K562 (cell line): ENCODE results near the gene OR4S1. TPM values are rescaled to one million over a fixed set of nuclear protein-coding genes. Genes with fewer than 3 reads are reported as not detected.

Experiments
- CEBPZ ChIP-seq: fragments of 150-350 bp; IDR thresholded peaks from 2 replicates; pipeline ENCODE4 v1.6.1; 2014; ENCODE audit warnings: low read depth, mild to moderate bottlenecking, low read length, borderline replicate concordance
- COPS2 ChIP-seq: fragments of 450-650 bp; conservative IDR thresholded peaks from 2 replicates; pipeline ENCODE4 v1.6.1; 2016; ENCODE audit warnings: mild to moderate bottlenecking, moderate library complexity
- EHMT2 ChIP-seq: fragments of 450-650 bp; IDR thresholded peaks from 2 replicates; pipeline ENCODE4 v1.6.1; 2018; ENCODE audit warnings: antibody characterized with exemption
- RBM22 ChIP-seq: fragments of 200-400 bp; formaldehyde crosslinking; IDR thresholded peaks from 2 replicates; pipeline ENCODE4 v1.6.1; 2018; ENCODE audit warnings: low read length, low read depth; ENCODE audit not compliant: poor library complexity, severe bottlenecking
- RBM39 ChIP-seq: fragments of 200-400 bp; formaldehyde crosslinking; optimal IDR thresholded peaks from 2 replicates; pipeline ENCODE3; 2018; ENCODE audit warnings: low read depth, low read length
- RFX1 ChIP-seq: fragments of 450-650 bp; IDR thresholded peaks from 2 replicates; pipeline ENCODE4 v1.6.1; 2016; ENCODE audit warnings: mild to moderate bottlenecking, moderate library complexity
- SMAD1 ChIP-seq: fragments of 150-350 bp; IDR thresholded peaks from 2 replicates; pipeline ENCODE4 v1.6.1; 2014; ENCODE audit warnings: low read length, low read depth; ENCODE audit not compliant: partially characterized antibody
- SPI1 ChIP-seq: IDR thresholded peaks from 2 replicates; pipeline ENCODE4 v1.6.1; 2011; ENCODE audit warnings: low read depth, low read length, control low read depth, borderline replicate concordance
- TRIM24 ChIP-seq, 2 experiments: fragments of 450-650 bp; IDR thresholded peaks; 2 replicates each; pipeline ENCODE4 v1.6.1; 2016
- ZC3H8 ChIP-seq: fragments of 450-650 bp; IDR thresholded peaks from 2 replicates; pipeline ENCODE4 v1.6.1; 2017
- ZNF239 ChIP-seq: fragments of 250-450 bp; sonication (Bioruptor Pico); IDR thresholded peaks from 2 replicates; pipeline ENCODE4 v1.4.0; 2020; ENCODE audit warnings: mild to moderate bottlenecking
- ZNF780A ChIP-seq: fragments of 250-450 bp; sonication (Bioruptor Pico); IDR thresholded peaks from 2 replicates; pipeline ENCODE4 v1.5.0; 2021; ENCODE audit warnings: mild to moderate bottlenecking
- polyA plus RNA-seq, 8 experiments: library from polyadenylated mRNA; depleted of rRNA in 4 of 8; stranded (reverse) in 5 of 8; unstranded in 3 of 8; fragments of >200 nt; fragmentation: Nextera tagmentation in 2 of 8; fragmentation: Illumina TruSeq in 1 of 8; extraction: Ambion mirVana in 2 of 8; extraction: Trizol in 1 of 8; gene quantifications; 2 replicates each; pipeline versions ENCODE4 v1.2.1 to v1.2.3, GENCODE V29; 2011 to 2014; ENCODE audit warnings: inconsistent platforms in 1 of 8, missing spikeins in 1 of 8
- total RNA-seq, 7 experiments: library from RNA; depleted of rRNA in 6 of 7; stranded (reverse); fragments of >200 nt in 6 of 7; fragmentation: Illumina TruSeq in 2 of 7; extraction: Trizol in 2 of 7; gene quantifications; 2 replicates each; pipeline versions ENCODE4 v1.2.1 to v1.2.3, GENCODE V29; 2011 to 2021; ENCODE audit warnings: low replicate concordance in 1 of 7
- TF ChIP-seq, protein P1 (sequence below): fragments of 250-450 bp; sonication (Bioruptor Pico); IDR thresholded peaks from 2 replicates; pipeline ENCODE4 v1.4.0; 2020; ENCODE audit warnings: mild to moderate bottlenecking, moderate library complexity, borderline replicate concordance

Gene OR4S1
- total and polyA plus RNA-seq, 9 of the 15 experiments (the other 6 are each of a cell fraction or from before 2014, with no cell fraction given) = not detected

DNA sequence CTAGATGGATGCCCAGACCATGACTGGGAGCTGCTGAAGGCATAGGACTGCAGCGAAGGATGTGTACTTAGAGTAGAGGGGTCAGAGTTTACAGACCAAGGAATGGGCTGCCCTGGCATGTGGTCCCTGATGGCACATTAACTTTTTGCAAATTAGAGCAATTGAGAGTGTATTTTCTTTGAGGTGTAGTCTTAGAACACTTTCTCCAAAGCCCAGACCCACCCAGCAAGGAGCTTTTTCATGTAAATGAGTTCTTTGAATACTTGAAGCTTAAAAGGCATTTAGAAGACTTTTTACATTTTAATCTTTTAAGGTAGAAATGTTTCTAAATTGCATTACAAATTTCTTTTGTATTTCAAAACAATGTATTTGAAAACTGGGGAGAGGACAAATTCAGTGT lies 33.4 kb upstream of the OR4S1 start (continued):
- TF ChIP-seq, protein P1, sequence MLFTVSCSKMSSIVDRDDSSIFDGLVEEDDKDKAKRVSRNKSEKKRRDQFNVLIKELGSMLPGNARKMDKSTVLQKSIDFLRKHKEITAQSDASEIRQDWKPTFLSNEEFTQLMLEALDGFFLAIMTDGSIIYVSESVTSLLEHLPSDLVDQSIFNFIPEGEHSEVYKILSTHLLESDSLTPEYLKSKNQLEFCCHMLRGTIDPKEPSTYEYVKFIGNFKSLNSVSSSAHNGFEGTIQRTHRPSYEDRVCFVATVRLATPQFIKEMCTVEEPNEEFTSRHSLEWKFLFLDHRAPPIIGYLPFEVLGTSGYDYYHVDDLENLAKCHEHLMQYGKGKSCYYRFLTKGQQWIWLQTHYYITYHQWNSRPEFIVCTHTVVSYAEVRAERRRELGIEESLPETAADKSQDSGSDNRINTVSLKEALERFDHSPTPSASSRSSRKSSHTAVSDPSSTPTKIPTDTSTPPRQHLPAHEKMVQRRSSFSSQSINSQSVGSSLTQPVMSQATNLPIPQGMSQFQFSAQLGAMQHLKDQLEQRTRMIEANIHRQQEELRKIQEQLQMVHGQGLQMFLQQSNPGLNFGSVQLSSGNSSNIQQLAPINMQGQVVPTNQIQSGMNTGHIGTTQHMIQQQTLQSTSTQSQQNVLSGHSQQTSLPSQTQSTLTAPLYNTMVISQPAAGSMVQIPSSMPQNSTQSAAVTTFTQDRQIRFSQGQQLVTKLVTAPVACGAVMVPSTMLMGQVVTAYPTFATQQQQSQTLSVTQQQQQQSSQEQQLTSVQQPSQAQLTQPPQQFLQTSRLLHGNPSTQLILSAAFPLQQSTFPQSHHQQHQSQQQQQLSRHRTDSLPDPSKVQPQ (CRISPR knock-in tag) = no peak
- no peak for TF ChIP-seq EHMT2
- TF ChIP-seq RBM39 = no peak
- no peak for TF ChIP-seq ZNF239
- TF ChIP-seq ZNF780A (CRISPR knock-in tag) = no peak
- no peak for TF ChIP-seq RBM22
- no peak for TF ChIP-seq ZC3H8
- no peak for TF ChIP-seq SMAD1
- TF ChIP-seq SPI1 = no peak
- TF ChIP-seq TRIM24 (IDR thresholded peaks at IDR 0.05) = no peak
- TF ChIP-seq RFX1 = no peak
- TF ChIP-seq CEBPZ = no peak
- TF ChIP-seq COPS2 = no peak
